HUES48 (cell line): ENCODE results near the gene NPTXR.
A peak's percentile ranks its signal among the peaks of the same experiment; 100 is the strongest.

Experiments used
- H3K27ac ChIP-seq: one replicate; pipeline ENCODE4 v1.7.0; 2013; ENCODE audit warnings: low read depth, low read length, inconsistent platforms
- H3K27me3 ChIP-seq: 2 replicates; pipeline ENCODE4 v1.6.1; 2013; ENCODE audit warnings: mild to moderate bottlenecking, low read length; ENCODE audit not compliant: control insufficient read depth, insufficient read depth
- H3K36me3 ChIP-seq: 2 replicates; pipeline ENCODE4 v1.6.1; 2013; ENCODE audit warnings: low read length; ENCODE audit not compliant: control insufficient read depth, insufficient read depth
- H3K4me1 ChIP-seq: 2 replicates; pipeline ENCODE4 v1.6.1; 2013; ENCODE audit warnings: mild to moderate bottlenecking, low read length; ENCODE audit not compliant: control insufficient read depth, insufficient read depth
- H3K4me3 ChIP-seq: 2 replicates; pipeline ENCODE4 v1.5.1; 2013; ENCODE audit warnings: mild to moderate bottlenecking, low read depth, low read length
- H3K9ac ChIP-seq: 2 replicates; pipeline ENCODE4 v1.6.1; 2013; ENCODE audit warnings: mild to moderate bottlenecking, low read depth, low read length, moderate library complexity
- H3K9me3 ChIP-seq: 2 replicates; pipeline ENCODE4 v1.6.1; 2013; ENCODE audit warnings: low read length; ENCODE audit not compliant: control insufficient read depth, insufficient read depth

The NPTXR gene

GRCh38 chr22:38837414-38837928 lies 6.4 kb downstream of the NPTXR start:
- no peak overlapping the region for H3K4me3 ChIP-seq
- H3K27ac ChIP-seq, result no peak overlapping the region
- H3K27me3 ChIP-seq, result peaks cover 19% of the 10 kb centered on the region
- no peaks in the 10 kb centered on the region for H3K36me3 ChIP-seq
- no peak overlapping the region for H3K9ac ChIP-seq
- H3K9me3 ChIP-seq, result no peaks in the 10 kb centered on the region
- peaks cover 16% of the 10 kb centered on the region for H3K4me1 ChIP-seq

- H3K27me3 ChIP-seq, result 0 out of 2 replicates have a peak, but pooled peaks cover 3% of the 10 kb centered on the region
- H3K27ac ChIP-seq, result peak overlapping the region; percentile 32
- no peak overlapping the region for H3K4me3 ChIP-seq
- H3K9me3 ChIP-seq, result no peaks in the 10 kb centered on the region
- no peaks in the 10 kb centered on the region for H3K36me3 ChIP-seq
- no peak overlapping the region for H3K9ac ChIP-seq
- peaks cover 16% of the 10 kb centered on the region for H3K4me1 ChIP-seq
Measured at GRCh38 chr22:38835888-38836301, 7.9 kb downstream of the NPTXR start.

- Histone ChIP-seq H3K4me3 (no peak overlapping the region), H3K4me1 (peaks cover 16% of the 10 kb centered on the region), H3K9ac (no peak overlapping the region), H3K27ac (no peak overlapping the region), H3K36me3 (no peaks in the 10 kb centered on the region), H3K9me3 (no peaks in the 10 kb centered on the region), H3K27me3 (no peaks in the 10 kb centered on the region)
Measured at GRCh38 chr22:38834991-38835390, 8.8 kb downstream of the NPTXR start.

- peaks cover 12% of the 10 kb centered on the region for H3K4me1 ChIP-seq
- H3K36me3 ChIP-seq, result no peaks in the 10 kb centered on the region
- H3K27me3 ChIP-seq, result no peaks in the 10 kb centered on the region
- H3K27ac ChIP-seq, result no peak overlapping the region
- H3K4me3 ChIP-seq, result no peak overlapping the region
- no peak overlapping the region for H3K9ac ChIP-seq
- H3K9me3 ChIP-seq, result no peaks in the 10 kb centered on the region
Measured at GRCh38 chr22:38834215-38834953, 9.4 kb downstream of the NPTXR start.

- H3K4me1 ChIP-seq, result peaks cover 12% of the 10 kb centered on the region
- H3K9me3 ChIP-seq, result no peaks in the 10 kb centered on the region
- no peak overlapping the region for H3K9ac ChIP-seq
Measured at GRCh38 chr22:38833061-38833460, 10.8 kb downstream of the NPTXR start.

GRCh38 chr22:38832005-38832978 lies 11.5 kb downstream of the NPTXR start:
- Histone ChIP-seq H3K27ac (no peak overlapping the region), H3K27me3 (no peaks in the 10 kb centered on the region)

More at GRCh38 chr22:38833061-38833460, 10.8 kb downstream of the NPTXR start:
- Histone ChIP-seq H3K4me3 (no peak overlapping the region), H3K36me3 (no peaks in the 10 kb centered on the region), H3K27ac (no peak overlapping the region), H3K27me3 (no peaks in the 10 kb centered on the region)

GRCh38 chr22:38831166-38831945 lies 12.5 kb downstream of the NPTXR start:
- Histone ChIP-seq H3K4me3 (no peak overlapping the region), H3K27me3 (no peaks in the 10 kb centered on the region)

More at GRCh38 chr22:38832005-38832978, 11.5 kb downstream of the NPTXR start:
- Histone ChIP-seq H3K9ac (no peak overlapping the region), H3K4me1 (peaks cover 12% of the 10 kb centered on the region), H3K36me3 (no peaks in the 10 kb centered on the region), H3K4me3 (no peak overlapping the region), H3K9me3 (no peaks in the 10 kb centered on the region)

GRCh38 chr22:38830845-38831108 lies 13.1 kb downstream of the NPTXR start:
- Histone ChIP-seq H3K9ac (no peak overlapping the region), H3K4me1 (peaks cover 5% of the 10 kb centered on the region), H3K9me3 (no peaks in the 10 kb centered on the region), H3K27me3 (no peaks in the 10 kb centered on the region), H3K4me3 (no peak overlapping the region), H3K36me3 (no peaks in the 10 kb centered on the region), H3K27ac (no peak overlapping the region)

More at GRCh38 chr22:38831166-38831945, 12.5 kb downstream of the NPTXR start:
- no peak overlapping the region for H3K27ac ChIP-seq
- H3K9ac ChIP-seq, result no peak overlapping the region
- H3K9me3 ChIP-seq, result no peaks in the 10 kb centered on the region
- H3K36me3 ChIP-seq, result no peaks in the 10 kb centered on the region
- peaks cover 11% of the 10 kb centered on the region for H3K4me1 ChIP-seq

GRCh38 chr22:38830026-38830844 lies 13.6 kb downstream of the NPTXR start:
- Histone ChIP-seq H3K4me3 (no peak overlapping the region), H3K4me1 (0 out of 2 replicates have a peak, but pooled peaks cover under 1% of the 10 kb centered on the region), H3K9ac (no peak overlapping the region), H3K27me3 (no peaks in the 10 kb centered on the region), H3K9me3 (no peaks in the 10 kb centered on the region), H3K36me3 (no peaks in the 10 kb centered on the region), H3K27ac (no peak overlapping the region)

- no peak overlapping the region for H3K4me3 ChIP-seq
- H3K9me3 ChIP-seq, result no peaks in the 10 kb centered on the region
- no peaks in the 10 kb centered on the region for H3K4me1 ChIP-seq
- no peaks in the 10 kb centered on the region for H3K36me3 ChIP-seq
- no peak overlapping the region for H3K9ac ChIP-seq
- H3K27me3 ChIP-seq, result no peaks in the 10 kb centered on the region
- H3K27ac ChIP-seq, result no peak overlapping the region
Measured at GRCh38 chr22:38829485-38829884, 14.3 kb downstream of the NPTXR start.
